ENCODE measurements around the gene NRTN. TPM values are rescaled to one million over a fixed set of nuclear protein-coding genes. Genes with fewer than 3 reads are reported as not detected.

The NRTN gene
- polyA plus RNA-seq, 1 donor from 2014 or later: 0.62 TPM

- Histone ChIP-seq H3K9me3 (ENCODE audit: low read length) (no peaks in the 10 kb centered on the region), H3K4me2 (ENCODE audit: low read length) (no peak overlapping the region), H3K27ac (ENCODE audit: low read length) (no peak overlapping the region)
Observed at GRCh38 chr19:5823579-5824281, 18.9 kb downstream of the NRTN start.

GRCh38 chr19:5824751-5825150 is 19.9 kb downstream of the NRTN start:
- Histone ChIP-seq H3K9me3 (ENCODE audit: low read length) (no peaks in the 10 kb centered on the region), H3K27ac (ENCODE audit: low read length) (no peak overlapping the region)
- TF ChIP-seq CTCF (IDR thresholded peaks at IDR 0.05; ENCODE audit: poor library complexity, severe bottlenecking) (no peak), REST (IDR thresholded peaks at IDR 0.05; ENCODE audit: borderline replicate concordance) (no peak), RAD21 (conservative IDR thresholded peaks at IDR 0.05) (no peak), MXI1 (conservative IDR thresholded peaks at IDR 0.05; ENCODE audit: poor library complexity, severe bottlenecking) (no peak), POLR2AphosphoS5 (IDR thresholded peaks at IDR 0.05) (no peak), SMC3 (conservative IDR thresholded peaks at IDR 0.05; ENCODE audit: poor library complexity) (no peak)

More at GRCh38 chr19:5823579-5824281, 18.9 kb downstream of the NRTN start:
- no peak overlapping the region for H3K4me3 ChIP-seq (ENCODE audit: low read length)
- TF ChIP-seq EP300 (conservative IDR thresholded peaks at IDR 0.05; ENCODE audit: poor library complexity, severe bottlenecking) (no peak), MXI1 (conservative IDR thresholded peaks at IDR 0.05; ENCODE audit: poor library complexity, severe bottlenecking) (no peak), POLR2AphosphoS5 (IDR thresholded peaks at IDR 0.05) (no peak), EZH2 (IDR thresholded peaks at IDR 0.05; ENCODE audit: borderline replicate concordance, insufficient read depth, low read length, poor library complexity, severe bottlenecking) (no peak), TAF1 (IDR thresholded peaks at IDR 0.05; ENCODE audit: low read depth) (no peak), CTCF (IDR thresholded peaks at IDR 0.05; ENCODE audit: poor library complexity, severe bottlenecking) (no peak), REST (IDR thresholded peaks at IDR 0.05; ENCODE audit: borderline replicate concordance) (no peak), RAD21 (conservative IDR thresholded peaks at IDR 0.05) (no peak), SMC3 (conservative IDR thresholded peaks at IDR 0.05; ENCODE audit: poor library complexity) (no peak)
- H3K9me2 ChIP-seq (ENCODE audit: insufficient read depth, low read length): no peaks in the 10 kb centered on the region
- H3K79me2 ChIP-seq (replicated peaks; ENCODE audit: insufficient read depth, low read length): no peaks in the 10 kb centered on the region
- H2AFZ ChIP-seq (ENCODE audit: low read depth, low read length): no peak overlapping the region
- no peaks in the 10 kb centered on the region for H3F3A ChIP-seq (ENCODE audit: insufficient read depth, low read length, poor library complexity, severe bottlenecking)
- no peaks in the 10 kb centered on the region for H3K27me3 ChIP-seq (ENCODE audit: insufficient read depth, low read depth, low read length)
- H3K36me3 ChIP-seq (ENCODE audit: insufficient read depth, low read length): no peaks in the 10 kb centered on the region
- no peak overlapping the region for H3K9ac ChIP-seq (ENCODE audit: low read length)
- H4K20me1 ChIP-seq (ENCODE audit: insufficient read depth): no peaks in the 10 kb centered on the region

More at GRCh38 chr19:5824751-5825150, 19.9 kb downstream of the NRTN start:
- H3K9me2 ChIP-seq (ENCODE audit: insufficient read depth, low read length): no peaks in the 10 kb centered on the region
- no peaks in the 10 kb centered on the region for H3F3A ChIP-seq (ENCODE audit: insufficient read depth, low read length, poor library complexity, severe bottlenecking)
- H2AFZ ChIP-seq (ENCODE audit: low read depth, low read length): no peak overlapping the region
- H3K27me3 ChIP-seq (ENCODE audit: insufficient read depth, low read depth, low read length): no peaks in the 10 kb centered on the region
- H3K4me2 ChIP-seq (ENCODE audit: low read length): no peak overlapping the region
- H4K20me1 ChIP-seq (ENCODE audit: insufficient read depth): no peaks in the 10 kb centered on the region
- no peaks in the 10 kb centered on the region for H3K79me2 ChIP-seq (replicated peaks; ENCODE audit: insufficient read depth, low read length)
- no peak overlapping the region for H3K4me3 ChIP-seq (ENCODE audit: low read length)
- no peak overlapping the region for H3K9ac ChIP-seq (ENCODE audit: low read length)
- H3K36me3 ChIP-seq (ENCODE audit: insufficient read depth, low read length): no peaks in the 10 kb centered on the region
